HG02943 (cell line): ENCODE results near the gene NUBP2.
"Not testable (repeated sequence)": the region's sequence is repeated elsewhere in the genome, so short reads cannot be mapped to it uniquely, and the experiment has no call there.

Experiments
- ATAC-seq: cut with Tn5 transposase; IDR thresholded peaks from one replicate; pipeline ENCODE4 v1.9.1; 2021; ENCODE audit warnings: mild to moderate bottlenecking, low read depth, moderate library complexity; ENCODE audit not compliant: unreplicated experiment

The NUBP2 gene

DNA sequence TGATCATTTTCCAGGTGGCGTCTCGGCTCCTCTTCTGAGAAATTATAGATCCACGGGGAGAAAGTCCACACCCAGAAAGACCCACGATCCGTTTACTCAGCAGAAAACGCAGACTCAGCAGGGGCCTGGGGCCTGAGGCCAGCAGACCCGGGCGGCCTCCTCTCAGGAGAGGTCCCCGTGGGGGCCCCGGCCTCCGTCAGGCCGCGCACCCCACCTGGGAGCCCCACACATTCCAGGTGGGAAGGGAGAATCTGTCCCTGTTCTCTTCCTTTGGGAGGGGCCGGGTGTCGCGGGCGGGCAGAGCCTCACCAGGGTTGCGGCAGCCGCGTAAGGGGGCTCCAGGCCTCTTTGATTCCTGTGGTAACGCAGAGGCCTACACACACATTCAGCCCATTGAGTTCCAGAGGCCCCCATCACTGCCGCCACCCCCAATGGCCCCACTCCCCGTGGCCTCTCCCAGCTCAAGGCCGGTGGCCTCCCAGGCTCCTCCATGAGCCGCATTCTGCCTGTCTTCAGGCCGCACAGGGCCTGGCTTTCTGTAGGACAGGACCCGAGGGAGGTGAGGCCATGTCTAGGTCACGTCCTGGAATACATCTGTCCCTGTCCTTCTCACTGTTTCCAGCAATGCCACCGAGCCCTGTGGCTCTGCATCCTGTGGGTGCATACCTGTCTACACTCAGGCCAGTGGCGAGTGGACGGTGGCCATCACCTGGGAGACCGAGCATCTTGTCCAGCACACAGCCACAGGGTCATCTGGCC lies 12.3 kb downstream of the NUBP2 start:
- ATAC-seq = no peak

GRCh38 chr16:1799263-1799662 lies 16.5 kb downstream of the NUBP2 start:
- ATAC-seq = not testable (repeated sequence)

GRCh38 chr16:1800701-1801100 lies 17.9 kb downstream of the NUBP2 start:
- no peak for ATAC-seq

DNA sequence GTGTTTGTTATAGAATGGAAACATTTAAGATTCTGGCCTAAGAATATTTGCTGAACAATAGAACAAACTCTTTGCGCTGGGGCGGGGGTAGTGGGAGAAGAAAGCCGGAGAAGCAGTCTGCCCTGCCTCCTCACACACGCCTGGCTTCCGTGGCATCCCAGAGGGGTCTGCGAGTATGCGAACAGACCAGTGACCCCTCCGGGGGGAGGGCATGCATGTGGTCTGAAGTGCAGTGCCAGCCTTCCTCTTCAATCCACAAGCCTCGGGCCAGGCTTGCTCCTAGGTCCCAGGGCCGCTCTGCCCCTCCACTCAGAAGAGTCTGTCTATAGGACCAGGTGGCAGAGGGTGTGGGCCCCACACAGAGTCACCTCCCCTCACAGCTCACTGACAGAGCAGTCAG lies 24.9 kb downstream of the NUBP2 start:
- no peak for ATAC-seq

GRCh38 chr16:1808691-1809090 lies 25.9 kb downstream of the NUBP2 start:
- ATAC-seq = no peak

DNA sequence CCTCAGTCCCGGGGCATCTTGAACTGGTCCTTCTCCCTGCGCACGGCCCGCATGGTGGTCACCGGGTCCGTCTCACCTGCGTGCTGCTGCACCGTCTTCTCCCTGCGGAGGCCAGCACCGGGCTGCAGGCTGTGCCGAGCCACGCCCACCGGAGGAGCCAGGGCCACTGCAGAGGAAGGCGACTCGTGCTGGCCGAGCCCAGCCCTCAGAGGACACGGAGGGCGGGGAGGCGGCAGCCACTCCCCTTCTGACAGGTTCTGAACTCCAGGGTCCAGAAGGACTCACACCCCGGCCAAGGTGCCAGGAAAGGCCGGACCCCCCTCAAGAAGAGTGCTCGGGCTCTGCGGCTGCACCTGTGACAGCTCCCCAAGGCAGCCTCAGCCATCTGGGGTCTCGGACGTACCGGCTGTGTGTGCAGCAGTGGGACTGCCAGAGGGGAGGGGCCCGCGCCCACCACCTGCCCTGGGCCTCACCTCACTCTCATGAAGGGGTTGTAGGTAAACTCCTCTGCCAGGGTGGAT lies 26.6 kb downstream of the NUBP2 start:
- ATAC-seq = no peak

- no peak for ATAC-seq
Measured at GRCh38 chr16:1810106-1810505, 27.3 kb downstream of the NUBP2 start.

- no peak for ATAC-seq
Measured at GRCh38 chr16:1810536-1810935, 27.8 kb downstream of the NUBP2 start.

- no peak for ATAC-seq
Measured at GRCh38 chr16:1812732-1813163, 30.0 kb downstream of the NUBP2 start.

DNA sequence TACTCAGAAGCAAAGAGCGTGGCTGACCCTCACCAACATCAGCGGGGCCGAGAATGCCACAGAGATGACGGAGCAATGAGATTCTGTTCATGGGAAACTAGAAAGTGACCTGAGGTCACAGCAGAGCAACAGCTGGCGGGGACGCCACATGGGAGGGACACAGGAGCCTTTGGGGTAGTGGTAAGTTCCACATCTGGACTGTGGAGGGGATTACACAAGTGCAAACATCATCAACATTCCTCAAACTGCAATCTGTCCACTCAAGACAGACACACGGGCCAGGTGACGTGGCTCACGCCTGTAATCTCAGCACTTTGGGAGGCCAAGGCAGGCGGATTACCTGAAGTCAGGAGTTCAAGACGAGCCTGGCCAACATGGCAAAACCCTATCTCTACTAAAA lies 32.7 kb downstream of the NUBP2 start:
- ATAC-seq = no peak

- no peak for ATAC-seq
Measured at GRCh38 chr16:1816396-1817275, 33.9 kb downstream of the NUBP2 start.

- ATAC-seq = no peak
Measured at GRCh38 chr16:1817276-1817589, 34.5 kb downstream of the NUBP2 start.

DNA sequence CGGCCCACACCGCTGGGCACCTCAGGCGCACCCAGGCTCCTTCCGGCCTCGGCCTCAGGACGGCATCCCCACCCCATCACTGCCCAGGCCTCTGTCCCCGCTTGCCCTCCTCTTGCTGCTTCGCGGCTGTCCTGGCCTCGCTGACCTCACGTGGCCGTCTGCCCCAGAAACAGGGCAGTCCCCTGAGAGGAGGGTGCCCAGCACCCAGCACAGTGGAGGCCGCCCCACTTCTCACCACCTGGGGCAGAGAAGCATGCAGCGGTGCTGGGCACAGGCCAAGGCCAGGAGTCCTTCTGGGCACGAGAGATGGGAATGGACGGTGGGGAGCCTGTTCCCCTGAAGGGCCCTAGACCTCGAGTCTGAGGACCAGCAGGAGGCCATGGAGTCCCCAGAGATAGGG lies 35.0 kb downstream of the NUBP2 start:
- no peak for ATAC-seq

DNA sequence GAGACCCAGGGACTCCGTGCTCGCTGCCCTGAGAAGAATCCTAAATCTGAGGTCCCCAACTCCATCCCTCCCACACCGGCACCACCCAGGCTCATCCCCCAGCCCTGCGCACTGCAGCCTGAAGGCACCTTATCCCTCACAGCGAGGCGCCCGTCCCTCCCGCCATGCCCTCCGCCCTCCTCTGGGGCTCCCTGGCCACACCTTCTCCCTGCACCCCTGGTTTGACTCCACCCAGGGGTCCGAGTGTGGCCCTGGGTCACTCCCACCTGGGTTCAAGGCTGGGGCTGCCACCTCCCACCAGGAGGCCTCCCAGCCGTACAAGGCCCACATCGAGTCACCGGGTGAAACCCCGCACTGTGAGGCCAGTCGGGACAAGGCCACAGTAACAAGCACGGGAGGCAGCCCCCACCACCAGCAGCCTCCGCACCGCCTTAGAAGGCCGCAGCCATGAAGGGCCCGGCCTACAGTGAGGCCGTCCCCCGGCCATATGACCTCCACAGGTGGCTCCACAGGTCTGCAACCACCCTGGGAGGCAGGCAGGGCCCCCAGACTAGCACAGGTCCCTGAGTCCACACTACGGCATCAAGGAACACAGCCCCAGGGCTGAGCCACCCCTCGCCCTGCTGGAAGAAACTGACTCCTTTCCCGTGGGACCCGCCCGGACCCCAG lies 35.6 kb downstream of the NUBP2 start:
- no peak for ATAC-seq

- ATAC-seq = no peak
Measured at GRCh38 chr16:1818873-1819525, 36.2 kb downstream of the NUBP2 start.

DNA sequence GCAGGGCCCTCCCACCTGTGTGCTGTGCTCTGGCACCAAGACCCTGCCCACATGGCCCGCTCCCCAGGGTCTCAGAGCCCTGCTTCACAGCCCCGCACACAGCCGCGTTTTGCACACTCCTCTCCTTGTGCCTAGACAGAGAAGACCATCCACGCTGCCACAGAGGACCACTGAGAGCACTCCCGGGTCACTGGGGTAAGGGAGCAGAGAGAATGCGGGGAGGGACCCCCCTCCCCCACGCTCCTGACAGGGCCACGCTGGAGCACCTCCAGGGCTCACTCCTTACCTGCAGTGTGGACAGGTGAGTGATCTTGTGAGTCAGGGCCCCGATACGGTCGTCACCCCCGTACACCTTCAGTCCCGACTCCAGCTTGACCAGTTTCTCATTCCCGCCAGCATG lies 36.9 kb downstream of the NUBP2 start:
- ATAC-seq = no peak

GRCh38 chr16:1820096-1820945 lies 37.6 kb downstream of the NUBP2 start:
- no peak for ATAC-seq

- ATAC-seq = no peak
Measured at GRCh38 chr16:1820946-1821290, 38.2 kb downstream of the NUBP2 start.

DNA sequence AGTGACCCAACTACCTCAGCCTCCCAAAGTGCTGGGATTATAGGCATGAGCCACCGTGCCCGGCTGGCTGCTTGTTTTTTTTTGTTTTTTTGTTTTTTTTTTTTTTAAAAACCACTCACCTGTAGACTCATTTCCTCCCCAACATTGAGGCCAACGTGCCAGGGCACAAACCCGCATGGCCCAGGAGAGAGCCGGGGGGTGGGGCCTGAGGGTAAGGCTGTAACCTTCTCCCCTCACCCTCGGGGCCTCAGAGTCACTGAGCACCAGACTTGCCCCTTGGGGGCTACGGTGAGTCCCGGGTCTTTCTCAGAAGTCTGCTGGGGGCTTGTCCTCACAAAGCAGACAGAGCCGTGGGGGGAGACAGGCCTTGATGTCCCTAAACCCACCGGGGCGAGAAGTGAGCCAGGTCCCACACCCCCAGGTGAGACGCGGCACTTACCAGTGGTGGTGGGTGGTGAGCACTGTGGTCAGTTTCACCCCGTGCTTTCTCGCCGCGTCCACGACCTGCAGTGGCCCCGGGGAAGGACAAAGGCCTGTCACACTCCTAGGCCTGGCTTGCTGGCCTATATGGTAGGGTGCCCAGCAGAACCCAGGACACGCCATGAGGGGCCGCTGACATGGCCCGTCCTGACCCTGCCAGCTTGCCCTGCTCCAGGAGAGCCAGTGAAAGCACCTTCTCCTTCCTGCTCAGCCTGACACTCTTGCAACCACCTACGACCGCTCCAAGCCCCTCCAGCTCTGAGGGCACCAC lies 39.3 kb downstream of the NUBP2 start:
- ATAC-seq = no peak
